GM12878 (cell line): ENCODE measurements around the gene DCP1A.

Experiments
- CTCF ChIP-seq, 3 experiments: IDR thresholded peaks in 2 of 3; conservative IDR thresholded peaks in 1 of 3; 2 replicates each; pipeline ENCODE4 v1.5.1; 2011; ENCODE audit warnings: low read depth in 3 of 3, low read length in 3 of 3, mild to moderate bottlenecking in 3 of 3, control low read depth in 2 of 3, moderate library complexity in 2 of 3, inconsistent platforms in 1 of 3, mixed read lengths in 1 of 3; ENCODE audit not compliant: control insufficient read depth in 2 of 3, insufficient read depth in 1 of 3; ENCODE audit errors: extremely low read depth in 1 of 3
- E2F4 ChIP-seq: IDR thresholded peaks from 2 replicates; pipeline ENCODE4 v1.6.1; 2012; ENCODE audit warnings: low read depth, low read length, improper control_type of control experiment
- MTA3 ChIP-seq: IDR thresholded peaks from 2 replicates; pipeline ENCODE4 v1.6.1; 2012; ENCODE audit warnings: low read length, inconsistent platforms, borderline replicate concordance
- NFIC ChIP-seq: IDR thresholded peaks from 2 replicates; pipeline ENCODE4 v1.6.1; 2012; ENCODE audit warnings: low read depth, mild to moderate bottlenecking, inconsistent platforms, low read length, moderate library complexity
- NR2C2 ChIP-seq: IDR thresholded peaks from 2 replicates; pipeline ENCODE4 v1.6.1; 2011; ENCODE audit warnings: borderline replicate concordance, low read depth; ENCODE audit not compliant: control insufficient read depth, insufficient read length
- POLR2AphosphoS2 ChIP-seq: IDR thresholded peaks from 2 replicates; pipeline ENCODE4 v1.6.1; 2011; ENCODE audit warnings: low read depth, mild to moderate bottlenecking, low read length, improper control_type of control experiment, moderate library complexity
- RAD21 ChIP-seq: IDR thresholded peaks from 2 replicates; pipeline ENCODE4 v1.6.1; 2011; ENCODE audit warnings: mild to moderate bottlenecking, low read depth, low read length, moderate library complexity; ENCODE audit not compliant: insufficient read depth
- REST ChIP-seq: IDR thresholded peaks from 2 replicates; pipeline ENCODE4 v1.6.1; 2012; ENCODE audit warnings: mild to moderate bottlenecking, low read depth, low read length

GRCh38 chr3:53252096-53252946 lies 95.0 kb downstream of the DCP1A start:
- TF ChIP-seq NFIC: no peak
- no peak for TF ChIP-seq NR2C2
- no peak for TF ChIP-seq POLR2AphosphoS2
- no peak for TF ChIP-seq MTA3
- TF ChIP-seq RAD21: no peak
- no peak for TF ChIP-seq CTCF (IDR thresholded peaks at IDR 0.05 in 2 of 3, conservative IDR thresholded peaks at IDR 0.05 in 1 of 3; ENCODE audit: control insufficient read depth in 2 of 3, extremely low read depth in 1 of 3, insufficient read depth in 1 of 3, low read depth in 3 of 3, low read length in 3 of 3)
- no peak for TF ChIP-seq REST
- TF ChIP-seq E2F4: no peak
